GM21529 (cell line): ENCODE data around the gene THY1.
"Not testable (repeated sequence)": the region's sequence is repeated elsewhere in the genome, so short reads cannot be mapped to it uniquely, and the experiment has no call there.

Experiments used
- ATAC-seq: cut with Tn5 transposase; IDR thresholded peaks from one replicate; pipeline ENCODE4 v1.9.1; 2021; ENCODE audit not compliant: unreplicated experiment

THY1 gene

GRCh38 chr11:119422809-119423508, at the start of gene THY1:
Gene THY1 (minus strand): TSS chr11:119423172. CDS start chr11:119420905, 2,267 bp downstream.
- no peak for ATAC-seq

GRCh38 chr11:119472186-119472855, 49.3 kb upstream of the THY1 start:
- ATAC-seq = no peak

DNA sequence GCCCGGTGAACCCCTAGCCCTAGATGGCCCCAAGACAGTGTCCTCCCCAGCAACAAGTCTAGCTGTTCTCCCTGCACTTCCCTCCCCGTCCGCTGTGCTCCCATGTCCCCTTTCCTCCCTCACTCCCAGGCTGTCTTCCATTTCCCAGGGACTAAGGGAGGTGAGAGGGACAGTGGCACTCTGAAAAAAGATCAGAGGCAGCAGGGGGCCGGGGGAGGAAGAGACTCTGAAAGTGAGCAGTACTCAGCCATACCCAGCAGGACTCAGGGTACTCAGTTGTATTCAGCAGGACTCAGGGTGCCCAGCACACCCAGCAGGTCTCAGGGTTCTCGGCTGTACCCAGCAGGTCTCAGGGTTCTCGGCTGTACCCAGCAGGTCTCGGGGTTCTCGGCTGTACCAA, 48.4 kb upstream of the THY1 start:
- ATAC-seq = no peak

DNA sequence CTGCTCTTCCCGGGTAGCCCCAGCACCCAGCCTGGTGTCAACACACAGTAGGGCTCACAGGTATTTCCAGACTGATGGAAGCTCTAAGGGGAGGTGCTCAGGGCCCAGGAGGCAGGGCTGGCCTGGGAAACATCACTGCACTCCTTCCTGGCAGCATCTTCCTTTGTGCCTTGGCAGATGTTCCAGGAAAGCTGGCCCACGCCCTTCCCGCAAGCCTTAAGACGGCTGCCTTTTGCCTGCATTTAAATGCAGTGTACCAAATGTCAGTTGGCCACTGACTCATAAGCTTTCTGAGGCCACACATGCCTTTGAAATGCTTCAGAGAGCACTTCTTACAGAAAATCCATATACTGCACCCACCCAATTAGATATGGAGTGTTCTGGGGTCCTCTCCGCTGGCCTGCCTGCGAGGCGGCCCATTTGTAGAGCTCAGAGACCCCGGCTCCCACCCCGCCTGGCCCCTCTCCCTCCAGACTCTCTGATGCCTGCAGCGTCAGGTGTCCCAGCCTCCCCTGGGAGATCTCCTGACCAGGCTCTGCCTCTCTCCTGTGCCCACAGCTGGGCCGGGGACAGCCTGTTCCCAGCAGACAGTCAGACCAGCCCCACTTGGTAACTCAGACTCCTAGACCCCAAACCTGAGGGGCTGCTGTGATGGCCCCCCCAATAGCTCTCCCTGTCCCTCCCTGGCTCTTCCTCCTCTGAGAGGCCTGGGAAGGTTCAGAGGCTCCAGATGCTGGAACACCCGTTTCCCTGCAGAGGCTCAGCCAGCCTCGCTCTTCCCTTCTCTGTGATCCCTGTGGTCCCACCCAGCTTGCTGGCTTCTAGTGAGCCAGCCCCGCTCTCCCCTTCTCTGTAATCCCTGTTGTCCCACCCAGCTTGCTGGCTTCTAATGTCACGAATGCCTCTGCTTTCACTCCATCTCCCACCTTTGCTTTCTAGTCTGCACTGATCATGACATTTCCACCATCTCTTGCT, 47.6 kb upstream of the THY1 start:
- no peak for ATAC-seq

GRCh38 chr11:119469506-119469905, 46.5 kb upstream of the THY1 start:
- no peak for ATAC-seq

DNA sequence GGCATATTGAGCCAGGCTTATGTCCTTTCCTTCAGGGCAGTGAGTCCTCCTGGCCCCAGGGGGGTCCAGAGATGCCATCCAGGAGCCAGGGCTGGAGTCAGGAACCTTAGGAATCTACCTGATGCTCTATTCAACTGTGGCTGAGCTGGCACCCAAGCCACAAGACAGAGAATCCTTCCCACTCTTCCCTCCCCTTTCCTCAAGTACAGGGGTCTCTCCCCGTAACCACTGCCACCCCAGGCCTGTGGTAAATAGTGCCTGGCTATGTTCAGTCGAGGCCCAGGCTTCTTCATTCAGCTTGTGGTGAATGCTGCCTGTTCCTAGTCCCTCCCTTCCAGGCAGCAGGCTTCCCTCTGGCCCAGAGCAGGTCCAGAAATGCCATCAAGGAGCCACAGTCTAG, 45.5 kb upstream of the THY1 start:
- ATAC-seq = no peak

- ATAC-seq = no peak
Measured at GRCh38 chr11:119461229-119461963, 38.4 kb upstream of the THY1 start.

DNA sequence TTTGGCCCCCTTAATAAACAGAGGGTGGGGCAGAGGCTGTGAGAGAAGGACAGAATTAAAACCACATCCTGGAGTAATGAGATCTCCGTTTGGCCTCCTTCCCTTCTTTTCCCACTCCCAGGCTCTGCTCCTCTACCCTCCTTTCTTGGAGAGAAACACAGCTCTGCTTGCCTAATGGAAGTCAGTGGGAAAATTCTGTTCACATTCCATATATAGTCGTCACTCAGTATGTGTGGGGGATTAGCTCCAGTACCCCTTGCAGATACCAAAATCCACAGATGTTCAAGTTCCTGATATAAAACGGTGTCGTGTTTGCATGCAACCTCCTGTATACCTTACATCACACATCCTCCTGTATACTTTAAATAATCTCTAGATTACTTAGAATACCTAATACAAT, 37.6 kb upstream of the THY1 start:
- no peak for ATAC-seq

DNA sequence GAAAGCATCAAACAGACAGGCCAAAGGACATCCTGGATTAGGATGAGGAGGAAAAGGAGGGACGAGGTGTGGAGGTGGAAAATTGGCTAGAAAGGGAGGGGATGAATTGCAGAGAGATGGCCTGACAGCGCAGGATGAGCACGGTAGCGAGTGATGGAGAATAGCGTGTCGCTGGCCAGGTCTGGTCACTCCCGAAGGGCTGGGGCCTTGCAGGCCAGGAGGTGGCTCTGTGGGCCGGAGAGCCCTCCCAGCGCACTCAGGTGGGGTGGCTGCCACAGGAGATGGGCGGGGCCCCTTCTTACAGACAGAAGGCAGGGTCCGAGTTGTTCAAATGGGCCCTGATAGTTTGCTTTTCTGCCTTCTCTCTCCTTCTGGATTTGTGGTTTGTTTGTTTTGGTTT, 37.1 kb upstream of the THY1 start:
- no peak for ATAC-seq

GRCh38 chr11:119459293-119459976, 36.5 kb upstream of the THY1 start:
- ATAC-seq = no peak

- not testable (repeated sequence) for ATAC-seq
Measured at GRCh38 chr11:119455708-119456107, 32.7 kb upstream of the THY1 start.

DNA sequence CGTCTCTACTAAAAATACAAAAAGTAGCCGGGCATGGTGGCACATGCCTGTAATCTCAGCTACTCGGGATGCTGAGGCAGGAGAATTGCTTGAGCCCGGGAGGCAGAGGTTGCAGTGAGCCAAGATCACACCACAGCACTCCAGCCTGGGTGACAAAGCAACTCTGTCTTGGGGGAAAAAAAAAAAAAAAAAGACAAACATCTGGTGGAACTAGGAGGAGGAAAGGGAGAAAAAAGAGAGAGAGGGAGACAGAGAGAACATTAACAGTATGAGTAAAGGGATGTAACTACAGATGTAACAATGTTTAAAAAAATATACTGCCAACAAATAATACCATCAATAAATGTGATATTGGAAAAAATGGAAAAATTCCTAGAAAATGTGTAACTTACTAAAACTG, 32.3 kb upstream of the THY1 start:
- not testable (repeated sequence) for ATAC-seq

- ATAC-seq = no peak
Measured at GRCh38 chr11:119453881-119454280, 30.9 kb upstream of the THY1 start.

DNA sequence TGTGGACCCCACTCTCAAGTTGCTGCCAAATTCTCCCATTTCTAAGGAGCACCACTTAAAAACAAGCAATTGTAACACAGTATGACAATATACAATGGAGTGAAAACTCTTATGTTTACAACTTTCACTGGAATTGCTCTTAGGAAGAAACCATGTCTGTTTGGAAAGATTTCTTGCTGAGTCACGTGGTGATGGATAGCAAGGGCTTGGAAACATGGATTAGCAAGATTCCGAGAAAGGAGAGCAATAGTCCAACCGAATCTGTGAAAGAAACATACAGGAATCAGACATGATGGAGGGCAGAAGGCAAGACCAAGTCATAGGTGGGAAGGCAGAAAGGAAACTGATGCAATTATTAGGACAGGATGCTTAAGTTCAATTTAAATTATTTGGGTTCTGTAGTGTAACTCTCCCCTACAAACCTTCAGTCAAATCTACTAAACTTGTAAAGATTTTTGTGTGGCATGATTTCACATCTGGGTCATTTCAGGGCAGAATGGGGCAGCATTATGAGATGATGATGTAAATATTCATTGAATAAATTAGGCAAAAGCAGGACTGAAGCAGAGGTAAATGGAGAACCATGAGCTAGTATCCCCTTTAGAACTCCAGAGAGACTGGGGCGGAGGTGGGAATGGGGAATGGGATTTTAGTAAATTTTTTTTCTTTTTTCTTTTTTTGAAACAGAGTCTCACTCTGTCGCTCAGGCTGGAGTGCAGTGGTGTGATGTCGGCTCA, 27.8 kb upstream of the THY1 start:
- ATAC-seq = no peak

- no peak for ATAC-seq
Measured at GRCh38 chr11:119449498-119449897, 26.5 kb upstream of the THY1 start.

- ATAC-seq = no peak
Measured at GRCh38 chr11:119448380-119448779, 25.4 kb upstream of the THY1 start.

GRCh38 chr11:119447664-119448242, 24.8 kb upstream of the THY1 start:
- no peak for ATAC-seq

DNA sequence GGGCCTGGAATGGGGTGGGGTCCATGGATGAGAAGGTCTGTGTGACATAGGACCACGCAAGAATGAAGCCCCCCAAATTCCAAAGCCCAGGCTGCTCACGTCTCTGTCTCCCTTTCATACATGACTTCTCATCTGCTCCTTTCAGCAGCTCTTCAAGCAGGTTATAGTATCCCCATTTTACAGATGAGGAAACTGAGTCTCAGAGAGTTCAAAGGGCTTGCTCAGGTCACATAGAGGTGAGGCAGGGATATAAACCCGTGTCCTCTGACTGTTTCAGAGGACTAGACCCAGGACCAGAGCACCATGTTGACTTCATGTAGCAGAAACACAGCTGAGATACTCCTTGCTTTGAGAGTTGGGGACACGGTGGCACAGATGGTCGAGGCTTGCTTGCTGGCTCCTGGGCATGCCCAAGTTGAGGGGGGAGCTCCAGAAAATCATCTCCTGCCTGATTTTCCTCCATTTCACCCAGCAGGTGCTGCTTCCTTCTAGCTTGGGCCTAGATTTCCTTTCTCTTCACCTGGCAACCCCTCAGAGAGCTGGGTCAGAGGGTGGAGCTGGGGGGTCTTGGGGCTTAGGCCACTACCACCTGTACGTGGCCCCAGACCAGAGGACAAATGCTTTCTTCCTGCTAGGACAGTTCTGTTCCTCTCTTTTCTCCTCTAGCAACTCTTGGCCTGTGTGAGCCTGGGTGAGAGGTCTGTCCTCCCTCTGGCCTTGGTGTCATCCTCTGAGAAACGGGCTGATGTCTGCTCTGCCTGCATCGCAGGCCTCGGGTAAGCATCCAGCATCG, 24.1 kb upstream of the THY1 start:
- no peak for ATAC-seq
